T-helper 1 cell (primary cell): ENCODE measurements around the gene TMEM132C.
"Not testable (repeated sequence)": the region's sequence is repeated elsewhere in the genome, so short reads cannot be mapped to it uniquely, and the experiment has no call there.

Source experiments
- DNase-seq, 5 donors: peaks; one replicate each; pipeline ENCODE4 v3.0.0-alpha.2; 2012 to 2020
- total RNA-seq, 4 donors: gene quantifications; one replicate each; lab custom pipeline; 2026; lab: John Stamatoyannopoulos, UW

The TMEM132C gene
- total RNA-seq = 0 reads per million in 4 donors

DNA sequence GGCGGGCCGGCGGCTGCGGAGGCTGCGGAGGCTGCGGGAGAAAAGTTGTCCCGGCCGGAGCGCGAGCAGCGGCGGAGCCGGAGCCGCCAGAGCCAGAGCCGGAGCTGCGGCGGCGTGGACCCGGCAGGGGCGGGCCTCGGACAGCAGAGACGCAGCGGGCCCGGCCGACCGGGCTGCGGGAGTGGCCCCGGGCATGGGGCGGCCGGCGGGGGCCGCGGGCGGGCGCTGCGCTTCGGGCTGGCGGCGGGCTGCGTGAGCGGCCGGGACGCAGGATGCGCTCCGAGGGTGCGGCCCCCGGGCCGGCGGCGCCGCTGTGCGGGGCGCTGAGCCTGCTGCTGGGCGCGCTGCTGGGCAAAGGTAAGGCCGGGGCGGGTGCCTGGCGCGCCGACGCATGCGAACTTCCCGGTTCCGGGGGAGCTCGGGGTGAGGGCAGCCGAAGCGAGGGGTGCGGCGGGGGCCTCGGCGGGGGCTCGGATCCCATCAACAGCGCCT is at the start of gene TMEM132C:
Gene TMEM132C, plus strand, starts transcription at position 40 of the 492 bp plus-strand sequence. Its CDS starts 233 bp downstream, at position 273.
- DNase-seq = no peak

DNA sequence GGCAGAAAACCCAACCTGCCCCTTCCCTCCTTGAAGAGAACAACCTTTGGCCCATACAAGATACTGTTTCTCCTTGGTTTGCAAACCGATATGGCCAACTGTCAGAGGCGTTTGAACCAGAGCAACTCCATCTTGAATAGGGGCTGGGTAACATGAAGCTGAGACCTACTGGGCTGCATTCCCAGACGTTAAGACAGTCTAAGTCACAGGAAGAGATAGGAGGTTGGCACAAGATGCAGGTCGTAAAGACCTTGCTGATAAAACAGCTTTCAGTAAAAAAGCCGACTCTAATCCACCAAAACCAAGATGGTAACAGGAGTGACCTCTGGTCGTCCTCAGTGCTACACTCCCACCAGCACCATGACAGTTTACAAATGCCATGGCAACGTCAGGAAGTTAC is 42.7 kb upstream of the TMEM132C start:
- no peak for DNase-seq

DNA sequence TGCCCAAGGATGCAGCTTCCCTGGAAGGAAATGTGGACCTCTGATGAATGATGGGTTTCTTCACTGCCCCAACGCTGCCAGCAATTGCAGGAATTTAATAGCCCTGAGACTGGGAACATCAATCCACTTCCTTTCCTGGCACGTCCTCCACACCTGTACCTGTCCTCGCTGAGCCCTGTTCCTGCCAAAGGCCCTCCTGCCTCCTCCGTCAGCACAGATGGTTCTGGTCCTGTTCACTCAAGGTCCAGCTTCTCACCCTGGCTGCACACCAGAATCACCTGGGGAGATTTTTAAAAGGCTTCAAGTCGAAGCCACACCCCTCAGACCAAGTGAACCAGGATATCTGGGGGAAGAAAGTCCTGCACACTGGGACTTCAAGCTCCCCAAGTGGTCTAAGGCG is 38.4 kb upstream of the TMEM132C start:
- DNase-seq = no peak

DNA sequence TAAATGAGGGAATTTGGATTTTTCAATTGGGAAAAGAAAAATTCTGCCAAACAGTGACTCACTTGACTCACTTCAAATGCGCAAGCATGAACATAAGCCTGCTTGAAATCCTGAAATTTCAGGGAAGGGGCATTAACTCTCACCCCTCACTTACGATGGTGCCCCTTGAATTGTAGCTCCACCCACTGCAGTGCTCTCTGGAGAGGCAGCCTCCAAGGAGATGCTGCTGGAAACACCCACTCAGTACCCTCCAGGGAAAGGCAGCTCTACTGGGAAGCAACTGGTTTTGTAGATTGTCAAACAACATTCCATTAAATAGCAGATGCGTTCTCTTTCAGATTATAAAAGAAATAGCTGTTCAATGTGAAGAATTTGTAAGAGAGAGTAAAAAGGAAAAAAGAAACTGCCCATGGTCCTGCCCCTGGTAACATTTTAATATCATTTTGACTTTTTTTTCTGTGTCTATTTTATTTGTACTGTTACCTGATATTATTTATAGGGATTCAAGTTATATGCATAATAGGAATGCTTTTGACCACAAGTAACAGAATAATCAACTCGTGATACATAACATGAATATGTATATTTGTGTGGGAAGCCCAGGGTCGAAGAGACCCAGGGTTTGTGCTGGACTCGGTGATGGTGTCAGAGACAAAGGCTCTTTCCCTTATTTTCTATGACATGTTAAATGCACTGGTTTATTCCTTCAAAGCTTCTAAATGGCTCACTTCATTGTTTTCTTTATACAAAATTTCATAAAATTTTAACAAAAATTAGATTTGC is 31.1 kb upstream of the TMEM132C start:
- no peak for DNase-seq

DNA sequence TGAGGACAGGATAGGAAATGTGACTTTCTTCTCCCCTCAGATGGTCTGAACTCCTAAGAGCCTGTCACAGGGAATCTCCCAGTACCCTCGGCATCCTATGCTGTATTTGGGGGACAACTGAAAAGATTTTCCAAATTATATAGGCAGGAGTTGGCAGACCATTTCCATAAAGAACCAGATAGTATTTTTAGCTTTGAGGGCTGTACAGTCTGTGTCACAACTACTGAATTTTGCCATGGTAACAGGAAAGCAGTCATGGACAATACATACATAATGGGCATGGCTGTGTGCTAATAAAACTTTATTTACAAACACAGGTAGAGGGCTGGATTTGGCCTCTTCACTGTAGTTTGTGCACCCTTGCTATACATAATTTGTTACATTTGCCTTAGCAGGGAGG is 30.4 kb upstream of the TMEM132C start:
- DNase-seq = no peak

DNA sequence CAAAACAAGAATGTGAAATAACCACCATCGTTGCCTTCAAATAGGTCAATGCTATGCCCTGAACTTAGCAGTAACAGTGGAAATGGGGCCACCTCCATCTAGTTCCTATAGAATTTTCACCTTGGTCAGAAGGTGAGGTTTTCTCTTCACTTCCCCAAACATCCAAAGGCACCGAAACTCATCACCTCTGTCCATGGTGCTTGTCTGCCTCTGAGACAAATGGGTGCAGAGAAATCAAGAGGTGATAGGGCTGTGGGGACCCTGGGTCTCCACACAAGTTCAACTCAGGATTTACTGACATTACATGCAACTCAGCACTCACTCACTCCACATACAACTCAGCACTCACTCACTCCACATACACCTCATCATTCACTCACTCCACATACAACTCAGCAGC is 26.2 kb upstream of the TMEM132C start:
- DNase-seq = no peak

DNA sequence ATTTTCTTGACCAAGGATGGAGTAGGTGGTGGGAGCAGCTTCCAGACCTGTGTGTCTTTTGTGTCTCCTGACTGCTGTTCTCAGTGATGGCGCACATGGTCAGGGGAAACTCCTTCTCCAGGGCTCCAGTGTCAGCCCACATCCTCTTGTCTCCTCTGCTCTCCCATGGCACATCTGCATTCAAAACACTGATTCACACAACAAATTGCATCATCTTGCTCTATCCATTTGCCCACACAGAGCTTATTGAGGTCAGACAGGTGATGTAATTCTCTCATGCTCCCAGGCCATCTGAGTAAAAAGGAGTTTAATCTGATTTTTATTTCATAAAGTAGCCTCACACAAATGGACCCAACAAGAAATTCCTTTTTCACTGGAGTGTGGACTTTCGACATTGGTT is 21.8 kb upstream of the TMEM132C start:
- DNase-seq = no peak

DNA sequence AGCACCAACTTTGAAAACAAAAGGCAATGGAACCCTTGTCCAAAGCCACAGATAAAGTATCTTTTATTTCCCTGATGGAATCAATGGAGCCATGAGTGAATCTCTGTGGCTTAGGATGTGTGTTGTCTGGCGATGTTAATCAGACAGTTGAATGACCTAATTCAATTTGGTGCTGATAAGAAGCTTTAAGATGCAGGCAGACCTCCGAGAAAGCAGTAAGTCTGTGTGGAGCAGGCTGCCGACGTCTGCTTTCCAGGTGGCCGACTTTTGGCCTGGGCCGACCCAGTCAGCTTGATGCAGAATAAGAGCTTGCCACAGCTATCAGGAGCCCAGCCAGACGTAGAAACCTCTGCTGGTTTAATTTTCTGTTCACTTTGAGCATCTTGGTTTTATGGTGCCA is 21.1 kb upstream of the TMEM132C start:
- DNase-seq = no peak

DNA sequence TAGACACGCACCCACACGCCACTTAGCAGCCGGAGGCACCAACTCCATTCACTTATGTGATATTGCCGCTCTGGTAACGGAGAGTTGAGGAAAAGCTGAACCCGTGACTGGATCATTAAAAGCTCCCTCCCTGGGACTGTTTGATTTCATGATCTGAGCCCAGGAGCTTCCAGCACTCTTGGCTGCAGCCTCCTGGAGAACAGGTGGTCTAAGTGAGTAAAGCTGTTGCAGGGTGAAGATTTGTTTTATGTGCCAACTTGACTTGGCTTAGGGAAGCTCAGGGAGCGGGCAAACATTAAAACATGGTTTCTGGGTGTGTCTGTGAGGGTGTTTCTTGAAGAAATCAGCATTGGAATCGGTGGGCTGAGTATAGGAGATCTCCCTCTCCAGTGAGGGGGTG is 16.9 kb upstream of the TMEM132C start:
- no peak for DNase-seq

DNA sequence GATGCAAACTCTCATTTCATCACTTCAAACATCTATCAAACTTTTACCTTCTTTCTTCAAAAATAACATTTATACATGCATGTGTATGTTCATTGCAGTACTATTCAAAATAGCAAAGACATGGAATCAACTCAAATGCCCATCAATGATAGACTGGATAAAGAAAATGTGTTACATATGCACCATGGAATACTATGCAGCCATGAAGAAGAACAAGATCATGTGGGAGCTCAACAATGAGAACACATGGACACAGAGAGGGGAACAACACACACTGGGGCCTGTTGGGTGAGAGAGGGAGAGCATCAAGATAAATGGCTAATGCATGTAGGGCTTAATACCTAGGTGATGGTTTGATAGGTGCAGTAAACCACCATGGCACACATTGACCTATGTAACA is 13.1 kb upstream of the TMEM132C start:
- DNase-seq = not testable (repeated sequence)

DNA sequence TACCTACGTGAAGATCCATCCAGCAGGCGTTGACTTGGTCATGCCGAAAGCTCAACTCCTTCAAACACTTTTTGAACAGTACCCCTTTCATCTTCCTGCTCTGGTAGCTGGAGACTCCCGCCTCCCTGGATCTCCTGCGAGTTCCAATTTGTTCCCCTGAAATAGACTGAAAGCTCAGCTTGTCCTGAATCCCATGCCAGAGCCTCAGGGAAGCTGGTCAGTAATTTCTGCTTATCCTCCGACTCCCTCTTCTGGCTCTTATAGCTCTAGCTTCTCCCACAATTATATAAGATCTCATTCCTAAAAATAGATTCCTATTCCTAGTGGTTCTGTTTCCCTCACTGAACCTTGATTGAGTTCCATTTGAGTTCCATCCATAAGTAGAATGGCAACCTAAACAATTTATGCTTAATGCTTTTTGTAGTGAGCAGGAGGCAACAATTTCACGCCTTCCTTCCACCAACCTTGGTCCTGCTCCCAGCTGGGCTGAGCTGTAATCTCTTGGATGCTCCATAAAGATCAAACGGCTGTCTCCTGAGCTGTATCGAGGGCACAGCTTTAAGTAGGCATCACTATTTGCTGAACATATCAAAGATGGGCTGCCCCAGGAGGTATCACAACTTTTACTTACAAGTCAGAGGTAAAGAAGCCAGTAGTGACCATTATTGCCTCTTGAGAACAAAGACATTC is 8.0 kb upstream of the TMEM132C start:
- DNase-seq = no peak

DNA sequence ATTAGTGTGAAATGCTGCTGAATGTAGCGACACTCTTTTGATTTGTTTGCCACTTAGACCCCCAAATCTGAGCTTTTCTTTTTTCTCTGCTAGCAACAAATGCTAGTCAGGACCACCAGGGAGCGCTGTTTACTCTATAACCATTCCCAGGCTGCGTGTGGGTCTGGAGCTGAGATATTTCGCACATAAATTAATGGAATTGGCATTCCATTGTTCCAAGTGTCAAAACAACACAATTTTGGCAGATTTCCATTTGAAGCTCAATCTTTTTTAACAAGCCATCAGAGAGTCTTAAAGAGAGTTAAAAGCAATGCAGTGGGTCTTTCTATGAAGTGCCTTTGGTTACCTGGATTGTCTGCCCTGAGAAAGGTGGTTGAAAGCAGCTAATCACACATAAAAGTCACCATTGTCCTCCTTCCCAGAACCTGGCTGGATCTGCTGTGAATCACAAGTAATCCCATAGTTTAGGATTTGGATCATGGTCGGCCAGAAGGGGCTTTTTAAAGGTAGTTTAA is 7.4 kb upstream of the TMEM132C start:
- no peak for DNase-seq

DNA sequence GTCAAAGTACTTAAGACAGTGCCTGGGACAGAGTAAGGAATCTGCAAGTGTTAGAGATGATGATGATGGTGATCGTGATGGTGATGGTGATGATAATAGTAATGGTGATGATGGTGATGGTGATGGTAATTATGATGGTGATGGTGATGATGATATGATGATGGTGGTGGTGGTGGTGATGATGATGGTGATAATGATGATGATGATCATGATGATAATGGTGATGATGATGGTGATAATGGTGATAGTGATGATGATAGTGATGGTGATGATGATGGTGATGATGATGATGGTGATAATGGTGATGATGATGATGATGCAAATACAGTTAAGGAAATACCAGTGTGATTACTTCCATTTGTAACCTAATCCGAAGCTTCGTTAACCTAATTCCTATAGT is 5.2 kb upstream of the TMEM132C start:
- DNase-seq = no peak

DNA sequence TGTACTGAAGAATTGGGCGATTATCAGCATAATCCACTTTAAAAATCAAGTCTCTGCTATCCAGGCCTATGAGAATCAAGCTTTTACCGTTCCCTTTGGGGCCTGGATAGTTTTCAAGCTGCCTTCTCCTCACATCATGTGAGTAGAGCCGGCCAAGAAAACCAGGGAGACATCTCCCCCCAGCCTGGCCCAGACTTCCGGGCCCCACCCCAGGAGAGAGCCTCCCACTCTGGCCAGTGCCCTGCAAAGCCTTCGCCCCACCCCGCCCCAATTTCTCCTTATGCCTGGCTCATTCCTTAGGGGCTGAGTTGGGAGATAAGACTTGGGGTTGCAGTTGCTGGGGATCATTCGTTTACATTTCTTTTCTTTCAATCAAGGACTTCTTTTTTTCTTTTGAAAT is 1.4 kb upstream of the TMEM132C start:
- DNase-seq = no peak

DNA sequence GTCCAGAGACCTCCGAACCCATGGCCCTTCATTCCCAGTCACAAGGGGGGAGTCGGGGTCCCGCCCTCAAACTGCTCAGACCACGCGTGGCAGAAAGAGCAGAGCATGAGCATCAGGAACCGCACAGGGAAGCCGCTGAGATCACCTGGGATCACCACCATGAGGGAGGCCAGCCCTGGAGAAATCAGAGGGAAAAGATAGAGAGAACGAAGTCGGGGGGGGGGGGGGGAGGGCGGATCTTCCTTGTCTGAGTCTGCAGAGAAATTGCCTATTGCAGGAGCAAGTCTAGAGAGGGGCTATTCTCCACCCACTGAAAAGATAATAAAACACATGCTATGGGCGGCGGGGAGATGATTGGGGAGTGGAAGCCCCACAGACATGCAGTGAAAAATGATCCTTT is 884 bp upstream of the TMEM132C start:
- DNase-seq = no peak

DNA sequence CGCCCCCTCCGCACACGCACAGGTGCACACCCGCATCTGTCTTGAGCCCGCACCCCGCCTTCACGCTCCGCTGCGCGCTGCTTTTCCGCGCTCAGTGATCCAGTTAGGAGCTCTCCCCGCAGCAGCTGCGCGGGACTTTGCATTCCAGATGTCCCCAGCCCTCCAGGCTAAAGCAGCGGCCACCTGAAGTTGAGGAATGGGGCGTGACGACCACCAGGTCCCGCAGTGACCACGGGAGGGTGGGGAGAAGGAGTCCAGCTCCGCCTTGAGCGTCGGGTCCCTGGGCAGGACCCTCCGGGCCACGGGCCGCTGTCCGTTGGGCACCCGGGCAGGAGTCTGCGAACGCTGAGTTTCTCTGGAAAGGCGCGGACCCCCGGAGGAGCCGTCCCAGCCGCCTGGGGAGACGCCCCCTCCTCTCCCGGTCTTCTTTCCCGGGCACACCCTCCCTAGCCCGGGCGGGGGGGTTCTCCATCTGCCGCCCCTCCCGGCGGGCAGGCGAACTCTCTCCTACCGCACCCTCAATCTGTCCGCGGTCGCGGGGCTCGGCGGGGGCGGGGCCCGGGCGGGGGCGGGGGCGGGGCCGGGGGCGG is 334 bp upstream of the TMEM132C start:
- DNase-seq = no peak

DNA sequence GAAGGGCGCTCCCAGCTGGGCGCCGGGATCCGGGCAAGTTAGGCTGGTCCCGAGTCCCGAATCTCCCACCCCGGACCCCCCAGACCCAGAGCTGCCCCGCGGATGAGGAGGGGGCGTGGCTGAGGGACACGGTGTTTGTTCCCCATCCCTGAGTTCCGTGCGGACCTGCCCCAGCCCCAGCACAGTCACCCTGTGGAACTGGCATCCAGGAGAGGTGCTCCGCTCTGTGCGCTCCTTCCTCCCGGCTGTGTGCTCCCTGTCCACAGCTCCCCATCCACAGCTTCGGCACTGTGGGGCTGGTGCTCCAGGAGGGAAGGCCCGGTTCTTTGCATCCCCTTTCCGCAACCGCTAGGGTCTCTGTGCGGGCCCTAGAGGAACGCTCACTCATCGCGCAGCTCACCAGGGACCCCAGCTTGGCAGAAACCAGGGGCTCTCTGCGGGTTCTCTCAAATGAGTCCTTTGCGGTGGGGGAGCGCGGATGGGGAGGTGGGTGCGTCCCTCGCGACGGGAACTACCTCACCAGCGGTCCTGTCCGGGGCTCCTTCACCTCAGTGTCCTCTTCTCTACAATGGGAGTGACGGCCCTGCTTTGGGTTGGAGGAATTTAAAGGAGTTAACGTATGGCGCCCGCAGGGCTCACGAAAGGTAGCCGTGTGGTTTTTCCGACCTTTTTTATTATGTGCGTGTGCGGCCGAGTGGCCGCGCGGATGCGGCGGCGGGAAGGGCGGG is 845 bp downstream of the TMEM132C start:
- no peak for DNase-seq

DNA sequence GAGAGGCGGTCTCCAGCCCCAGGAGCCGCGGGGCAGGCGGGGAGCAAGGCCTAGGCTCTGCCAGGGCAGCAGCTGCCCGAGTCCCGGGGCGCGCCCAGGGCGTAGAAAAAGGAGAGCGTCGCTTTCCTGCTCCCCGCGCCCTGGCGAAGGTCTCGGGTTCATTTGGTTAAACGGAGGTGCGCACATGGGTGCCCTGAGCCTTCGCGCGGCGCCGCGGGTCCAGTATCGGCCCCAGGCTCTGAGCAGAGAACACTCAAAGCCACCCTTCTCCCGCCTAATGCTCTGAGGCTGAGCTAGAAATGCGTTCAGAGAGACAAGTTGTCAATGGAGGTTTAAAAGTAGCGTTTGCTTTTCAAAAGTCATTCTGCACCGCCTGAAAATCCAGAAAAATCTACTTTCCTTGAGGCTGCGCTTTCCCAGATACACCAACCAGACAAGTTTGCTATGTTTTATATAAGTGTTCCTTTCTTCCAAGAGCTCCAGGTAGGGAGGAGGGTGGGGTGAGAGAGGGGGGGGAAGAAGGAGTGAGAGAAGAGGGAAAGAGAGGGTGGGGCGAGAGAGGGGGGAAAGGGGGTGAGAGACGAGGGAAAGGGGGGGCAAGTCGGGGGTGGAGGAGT is 1.5 kb downstream of the TMEM132C start:
- DNase-seq = no peak

DNA sequence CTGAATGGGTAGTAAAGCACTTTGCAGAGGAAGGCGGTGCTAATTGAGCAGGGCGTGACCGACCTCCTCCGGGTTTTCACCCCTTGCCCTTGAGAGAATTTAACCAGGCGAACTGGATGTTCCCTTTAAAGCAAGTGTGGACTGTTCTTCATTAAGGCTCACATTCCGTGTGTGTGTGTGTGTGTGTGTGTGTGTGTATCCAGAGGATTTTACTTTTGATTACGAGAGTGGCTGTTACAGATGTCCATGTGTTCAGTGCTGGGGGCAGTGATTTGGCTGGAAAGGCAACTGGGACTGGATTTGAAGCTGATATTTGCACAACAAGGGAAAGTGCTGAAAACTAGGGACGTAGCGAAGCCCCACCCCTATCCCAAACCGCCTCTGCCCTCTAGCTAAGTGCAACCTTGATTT is 2.2 kb downstream of the TMEM132C start:
- DNase-seq = no peak

DNA sequence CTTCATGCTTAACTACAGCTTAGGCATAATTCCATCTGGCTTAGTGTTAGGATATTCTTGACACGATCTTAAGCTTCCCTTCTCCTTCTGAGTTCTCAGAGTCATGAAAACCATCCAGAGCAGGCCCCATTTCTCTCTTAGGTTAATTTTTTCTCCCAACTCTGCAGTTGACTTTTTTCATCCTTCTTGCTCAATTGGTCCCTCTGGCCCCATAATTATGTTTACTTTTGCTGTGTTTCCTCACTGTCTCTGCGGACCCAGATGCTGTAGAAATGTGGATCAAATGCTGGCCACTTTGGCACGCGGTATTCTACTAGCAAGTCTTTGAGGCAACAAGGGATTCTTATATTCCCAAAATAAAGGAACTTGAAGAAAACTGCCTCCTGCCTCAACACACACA is 9.5 kb downstream of the TMEM132C start:
- no peak for DNase-seq

DNA sequence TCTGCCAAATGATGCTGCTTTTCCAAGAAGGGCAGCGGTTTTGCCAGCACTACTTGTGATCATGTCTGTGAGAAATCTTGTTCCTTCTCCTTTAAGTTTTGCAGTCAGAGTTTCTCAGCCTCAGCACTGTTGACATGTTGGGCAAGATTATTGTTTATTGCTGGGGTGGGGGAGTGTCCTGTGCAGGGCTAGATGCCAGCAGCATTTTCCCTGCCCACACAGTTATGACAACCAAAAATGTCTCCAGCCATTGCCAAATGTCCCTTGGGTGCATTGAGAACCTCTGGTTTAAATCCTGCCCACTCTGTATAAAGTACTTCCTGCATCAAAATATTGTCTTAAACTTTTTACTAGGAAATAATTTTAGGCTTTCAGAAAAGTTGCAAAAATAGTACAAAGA is 20.0 kb downstream of the TMEM132C start:
- DNase-seq = no peak

DNA sequence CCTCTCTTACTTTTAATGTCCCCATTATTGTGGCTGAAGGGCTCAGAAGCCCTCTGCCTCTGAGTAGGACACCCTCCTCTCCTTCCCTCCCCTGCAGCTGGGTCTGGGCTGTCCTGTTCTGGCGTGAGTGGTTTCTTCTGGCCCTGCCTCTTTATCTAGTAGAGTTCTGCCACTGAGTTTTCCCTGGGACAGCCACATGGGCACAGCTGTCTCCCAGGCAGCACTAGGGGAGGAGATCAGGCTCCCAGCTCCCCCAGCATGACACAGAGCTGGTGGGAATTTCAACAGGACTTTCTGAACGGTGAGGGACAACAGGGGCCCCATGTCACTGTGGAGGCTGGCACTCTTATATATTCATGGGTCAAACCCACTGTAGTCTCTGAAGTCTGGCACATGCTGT is 21.4 kb downstream of the TMEM132C start:
- no peak for DNase-seq
